GM13977 (cell line): ENCODE data around the gene CDC5L.
"Not testable (repeated sequence)": the region's sequence is repeated elsewhere in the genome, so short reads cannot be mapped to it uniquely, and the experiment has no call there.

Experiments
- DNase-seq: peaks from one replicate; pipeline ENCODE4 v3.0.0; 2012; ENCODE audit warnings: low spot score
- in situ Hi-C: fragments of 300-500 bp; cut with MboI; formaldehyde crosslinking; loops from one replicate; pipeline ENCODE4 v1.12.0; 2022; ENCODE audit warnings: low sequenced_read_pairs, low pct_unique_long_range_greater_than_20kb, mixed read lengths, inconsistent platforms; ENCODE audit not compliant: unreplicated experiment
- TF ChIP-seq, protein P1 (sequence below): IDR thresholded peaks from 2 replicates; pipeline ENCODE4 v1.5.1; 2012; ENCODE audit warnings: mild to moderate bottlenecking, control low read depth; ENCODE audit not compliant: insufficient read depth; ENCODE audit errors: extremely low read depth, missing control alignments

Gene CDC5L

GRCh38 chr6:44442833-44443444 lies 55.4 kb downstream of the CDC5L start:
- DNase-seq: no peak
- TF ChIP-seq, protein P1, sequence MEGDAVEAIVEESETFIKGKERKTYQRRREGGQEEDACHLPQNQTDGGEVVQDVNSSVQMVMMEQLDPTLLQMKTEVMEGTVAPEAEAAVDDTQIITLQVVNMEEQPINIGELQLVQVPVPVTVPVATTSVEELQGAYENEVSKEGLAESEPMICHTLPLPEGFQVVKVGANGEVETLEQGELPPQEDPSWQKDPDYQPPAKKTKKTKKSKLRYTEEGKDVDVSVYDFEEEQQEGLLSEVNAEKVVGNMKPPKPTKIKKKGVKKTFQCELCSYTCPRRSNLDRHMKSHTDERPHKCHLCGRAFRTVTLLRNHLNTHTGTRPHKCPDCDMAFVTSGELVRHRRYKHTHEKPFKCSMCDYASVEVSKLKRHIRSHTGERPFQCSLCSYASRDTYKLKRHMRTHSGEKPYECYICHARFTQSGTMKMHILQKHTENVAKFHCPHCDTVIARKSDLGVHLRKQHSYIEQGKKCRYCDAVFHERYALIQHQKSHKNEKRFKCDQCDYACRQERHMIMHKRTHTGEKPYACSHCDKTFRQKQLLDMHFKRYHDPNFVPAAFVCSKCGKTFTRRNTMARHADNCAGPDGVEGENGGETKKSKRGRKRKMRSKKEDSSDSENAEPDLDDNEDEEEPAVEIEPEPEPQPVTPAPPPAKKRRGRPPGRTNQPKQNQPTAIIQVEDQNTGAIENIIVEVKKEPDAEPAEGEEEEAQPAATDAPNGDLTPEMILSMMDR: no peak
- in situ Hi-C loops: no loop called here

DNA sequence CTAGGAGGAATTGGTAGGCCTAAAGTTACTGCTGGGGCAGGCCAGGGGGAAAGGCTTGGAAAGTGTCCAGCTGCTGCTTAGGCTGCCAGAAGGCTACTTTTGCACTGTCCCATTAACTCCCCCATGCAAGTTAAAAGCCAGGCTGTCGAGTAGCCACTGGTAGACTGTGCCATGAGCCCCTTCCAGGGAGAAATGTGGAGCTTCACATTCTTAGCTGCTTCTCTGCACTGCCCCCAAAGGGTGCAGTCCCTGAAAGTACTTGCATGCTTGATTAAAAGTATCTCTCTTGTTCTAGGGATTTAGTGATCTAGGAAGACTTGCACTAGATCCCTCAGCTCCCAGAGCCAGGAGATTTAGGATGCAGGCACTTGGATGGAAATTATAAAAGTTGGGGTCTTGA lies 57.3 kb downstream of the CDC5L start:
- TF ChIP-seq, protein P1: no peak
- no peak for DNase-seq
- in situ Hi-C loops: no loop called here

DNA sequence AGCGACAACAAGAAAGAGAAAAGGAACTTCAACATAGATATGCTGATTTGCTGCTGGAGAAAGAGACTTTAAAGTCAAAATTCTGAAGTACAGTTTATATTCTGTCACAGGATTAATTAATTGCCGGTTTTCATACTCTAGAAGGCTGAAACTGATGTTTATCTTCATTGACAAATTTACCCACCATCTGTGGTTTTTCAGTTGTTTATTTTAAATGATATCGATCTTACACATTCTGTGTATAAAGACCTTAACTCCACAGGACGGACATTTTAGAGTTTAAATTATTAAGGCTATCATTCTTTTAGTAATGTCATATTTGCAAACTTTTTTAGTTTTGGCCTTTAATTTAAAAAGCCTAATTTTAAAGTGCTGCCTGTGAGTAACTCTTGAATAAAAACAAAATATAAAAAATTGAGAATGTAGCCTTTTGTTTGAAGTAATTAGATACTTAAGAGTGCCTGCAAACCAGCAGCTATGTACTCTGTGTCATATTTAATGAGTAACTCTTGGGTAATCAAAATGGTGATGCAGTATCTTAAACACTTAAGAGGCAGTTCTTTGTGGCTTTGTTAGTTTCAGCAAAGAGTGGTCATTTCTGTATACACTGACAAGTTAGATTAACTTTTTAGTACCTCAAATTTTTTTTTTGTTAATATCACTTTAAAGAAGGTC lies 59.3 kb downstream of the CDC5L start:
- in situ Hi-C loops: no loop called here
- no peak for DNase-seq
- TF ChIP-seq, protein P1: no peak

- DNase-seq, in situ Hi-C loops: not testable (repeated sequence)
Observed at GRCh38 chr6:44449181-44449580, 61.7 kb downstream of the CDC5L start.

DNA sequence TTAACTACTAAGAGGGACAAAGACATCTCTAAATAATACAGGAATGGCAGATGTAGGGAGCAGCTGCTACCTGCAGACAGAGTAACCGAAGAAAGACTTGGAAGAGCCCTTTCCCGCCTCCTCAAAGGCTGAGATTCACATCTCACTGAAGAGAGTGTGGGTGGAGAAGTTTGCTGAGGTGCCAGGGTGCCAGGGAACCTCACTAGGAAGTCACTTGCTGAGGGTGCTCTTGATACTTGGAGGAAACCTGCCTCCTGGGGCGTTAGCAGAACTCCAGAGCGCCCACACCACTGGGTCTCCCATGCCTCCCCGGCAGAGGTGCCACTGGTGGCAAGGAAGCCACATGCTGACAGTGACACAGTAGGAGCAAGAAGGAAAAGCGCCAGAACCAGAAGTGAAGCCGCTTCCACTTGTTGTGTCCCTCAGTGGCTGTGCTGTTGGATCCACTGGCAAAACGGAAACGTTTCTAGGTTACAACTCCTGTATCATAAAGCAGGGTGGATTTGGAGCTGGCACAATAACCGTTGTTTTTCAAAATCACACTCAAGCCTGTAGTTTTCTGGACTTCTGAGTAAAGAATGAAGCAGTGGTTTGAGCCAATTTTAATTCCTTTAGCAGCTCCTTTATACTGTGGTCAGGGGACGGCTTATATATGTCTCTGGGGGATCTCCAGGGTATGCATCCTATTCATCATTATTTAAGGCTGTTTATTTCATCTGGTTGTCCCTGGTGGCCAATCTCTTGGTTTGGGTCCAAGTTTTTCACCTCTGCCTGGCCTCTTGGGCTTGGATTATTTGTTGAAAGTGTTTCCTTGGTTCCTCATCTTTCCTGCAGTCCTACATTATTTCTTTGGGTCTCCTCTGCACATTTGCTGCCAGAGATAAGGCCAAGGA lies 64.5 kb downstream of the CDC5L start:
- DNase-seq: no peak
- TF ChIP-seq, protein P1: no peak
- in situ Hi-C loops: no loop called here

GRCh38 chr6:44452725-44453124 lies 65.2 kb downstream of the CDC5L start:
- DNase-seq: no peak
- TF ChIP-seq, protein P1: no peak
- in situ Hi-C loops: no loop called here

DNA sequence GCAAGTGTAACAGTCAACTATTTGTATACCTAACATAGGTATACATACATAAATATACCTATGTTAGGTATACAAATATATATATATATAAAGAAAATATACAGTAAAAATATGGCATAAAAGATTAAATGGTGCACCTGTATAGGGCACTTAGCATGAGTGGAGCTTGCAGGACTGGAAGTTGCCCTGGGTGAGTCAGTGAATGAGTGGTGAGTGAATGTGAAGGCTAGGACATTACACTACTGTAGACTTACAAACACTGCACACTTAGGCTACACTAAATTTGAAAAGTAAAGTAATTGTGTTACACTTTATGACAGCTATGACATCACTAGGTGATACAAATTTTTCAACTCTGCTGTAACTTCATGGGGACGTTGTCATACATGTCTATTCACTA lies 65.6 kb downstream of the CDC5L start:
- DNase-seq: no peak
- in situ Hi-C loops: no loop called here
- TF ChIP-seq, protein P1: no peak
